ENCODE results near the gene FOXP1.

FOXP1 gene

DNA sequence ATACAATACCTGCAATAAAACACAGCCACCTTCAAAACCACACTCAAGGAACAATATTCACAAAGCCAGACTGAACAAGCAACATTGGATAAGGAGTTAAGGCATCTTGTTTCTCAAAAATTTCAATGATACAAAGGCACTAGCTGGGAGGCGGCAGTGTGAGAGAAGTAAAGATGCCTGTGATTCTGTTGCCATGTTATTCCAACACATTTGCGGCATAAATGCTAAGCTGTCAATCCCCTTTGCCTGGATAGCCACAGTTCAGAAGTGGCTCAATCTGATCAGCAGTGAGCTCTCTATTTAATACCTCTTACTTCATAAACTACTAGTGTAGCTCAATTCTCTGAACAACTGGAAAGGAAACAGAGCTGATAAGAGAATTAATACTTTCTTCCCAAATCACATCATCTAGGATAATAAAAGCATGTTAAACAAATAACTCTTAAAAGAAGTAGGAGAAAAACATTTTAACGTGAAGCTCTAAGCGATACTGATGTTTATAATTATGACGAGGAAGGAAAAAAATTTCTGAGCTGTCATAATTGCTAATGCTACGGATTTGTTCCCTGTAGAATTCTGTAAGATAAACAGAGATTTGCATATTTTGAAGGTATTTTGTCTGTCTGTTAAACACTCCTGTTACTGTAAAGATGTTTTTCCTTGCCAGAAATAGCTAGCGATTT is 358.4 kb downstream of the FOXP1 start:
- Histone ChIP-seq H3K36me3 (ENCODE audit: low read depth) (no peaks in the 10 kb centered on the region), H3K27me3 (ENCODE audit: insufficient read depth, poor library complexity, severe bottlenecking) (no peaks in the 10 kb centered on the region), H3K4me3 (ENCODE audit: severe bottlenecking) (no peak overlapping the region), H3K27ac (ENCODE audit: poor library complexity, severe bottlenecking) (no peak overlapping the region), H3K9me3 (ENCODE audit: severe bottlenecking) (no peaks in the 10 kb centered on the region), H3K4me1 (ENCODE audit: insufficient read depth, poor library complexity, severe bottlenecking) (no peaks in the 10 kb centered on the region)
- no peak for ATAC-seq (ENCODE audit: low read depth)
- TF ChIP-seq, protein P1, sequence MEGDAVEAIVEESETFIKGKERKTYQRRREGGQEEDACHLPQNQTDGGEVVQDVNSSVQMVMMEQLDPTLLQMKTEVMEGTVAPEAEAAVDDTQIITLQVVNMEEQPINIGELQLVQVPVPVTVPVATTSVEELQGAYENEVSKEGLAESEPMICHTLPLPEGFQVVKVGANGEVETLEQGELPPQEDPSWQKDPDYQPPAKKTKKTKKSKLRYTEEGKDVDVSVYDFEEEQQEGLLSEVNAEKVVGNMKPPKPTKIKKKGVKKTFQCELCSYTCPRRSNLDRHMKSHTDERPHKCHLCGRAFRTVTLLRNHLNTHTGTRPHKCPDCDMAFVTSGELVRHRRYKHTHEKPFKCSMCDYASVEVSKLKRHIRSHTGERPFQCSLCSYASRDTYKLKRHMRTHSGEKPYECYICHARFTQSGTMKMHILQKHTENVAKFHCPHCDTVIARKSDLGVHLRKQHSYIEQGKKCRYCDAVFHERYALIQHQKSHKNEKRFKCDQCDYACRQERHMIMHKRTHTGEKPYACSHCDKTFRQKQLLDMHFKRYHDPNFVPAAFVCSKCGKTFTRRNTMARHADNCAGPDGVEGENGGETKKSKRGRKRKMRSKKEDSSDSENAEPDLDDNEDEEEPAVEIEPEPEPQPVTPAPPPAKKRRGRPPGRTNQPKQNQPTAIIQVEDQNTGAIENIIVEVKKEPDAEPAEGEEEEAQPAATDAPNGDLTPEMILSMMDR (IDR thresholded peaks at IDR 0.05; ENCODE audit: poor library complexity, severe bottlenecking) = no peak
- DNase-seq (ENCODE audit: low spot score) = no peak

DNA sequence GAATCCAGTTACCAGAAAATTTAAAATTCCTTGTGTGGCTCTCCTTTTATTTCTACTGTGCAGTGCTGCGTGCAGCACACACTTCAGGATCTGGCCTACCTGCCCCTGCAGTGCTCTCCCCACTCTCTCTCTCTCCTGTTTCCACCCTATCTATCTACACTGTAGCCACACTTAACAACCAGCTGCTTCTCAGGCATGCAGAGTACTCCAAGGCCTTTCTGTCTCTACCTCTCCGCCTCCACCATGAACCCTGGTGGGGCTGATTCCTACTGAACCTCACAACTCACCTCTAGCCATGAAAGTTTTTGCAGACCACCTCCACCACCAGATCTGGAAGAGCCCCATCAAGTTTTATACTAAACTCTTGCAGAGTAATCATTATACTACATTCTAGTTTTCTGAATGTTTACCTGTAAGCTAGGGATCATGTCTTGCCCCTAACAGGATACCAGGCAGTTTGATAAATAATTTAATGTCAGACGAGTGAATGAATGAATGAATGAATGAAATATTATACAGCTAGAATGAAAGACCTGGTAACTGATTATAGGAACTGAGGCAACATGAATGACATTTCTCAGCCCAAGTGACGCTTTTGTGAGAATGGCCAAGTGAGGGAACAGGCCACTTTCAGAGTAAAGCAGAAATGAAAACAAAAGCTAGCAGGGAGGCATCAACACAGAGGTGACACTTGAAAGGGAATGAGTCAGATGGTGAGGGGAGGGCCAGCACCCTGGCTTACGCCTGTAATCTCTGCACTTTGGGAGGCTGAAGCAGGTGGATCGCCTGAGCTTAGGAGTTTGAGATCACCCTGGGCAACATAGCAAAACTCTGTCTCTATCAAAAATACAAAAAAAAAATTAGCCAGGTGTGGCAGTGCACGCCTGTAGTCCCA is 363.5 kb downstream of the FOXP1 start:
- Histone ChIP-seq H3K9me3 (ENCODE audit: severe bottlenecking) (no peaks in the 10 kb centered on the region), H3K36me3 (ENCODE audit: low read depth) (no peaks in the 10 kb centered on the region), H3K4me3 (ENCODE audit: severe bottlenecking) (no peak overlapping the region), H3K27ac (ENCODE audit: poor library complexity, severe bottlenecking) (no peak overlapping the region), H3K27me3 (ENCODE audit: insufficient read depth, poor library complexity, severe bottlenecking) (no peaks in the 10 kb centered on the region), H3K4me1 (ENCODE audit: insufficient read depth, poor library complexity, severe bottlenecking) (no peaks in the 10 kb centered on the region)
- DNase-seq (ENCODE audit: low spot score) = no peak
- TF ChIP-seq, protein P1 (IDR thresholded peaks at IDR 0.05; ENCODE audit: poor library complexity, severe bottlenecking) = no peak
- no peak for ATAC-seq (ENCODE audit: low read depth)

DNA sequence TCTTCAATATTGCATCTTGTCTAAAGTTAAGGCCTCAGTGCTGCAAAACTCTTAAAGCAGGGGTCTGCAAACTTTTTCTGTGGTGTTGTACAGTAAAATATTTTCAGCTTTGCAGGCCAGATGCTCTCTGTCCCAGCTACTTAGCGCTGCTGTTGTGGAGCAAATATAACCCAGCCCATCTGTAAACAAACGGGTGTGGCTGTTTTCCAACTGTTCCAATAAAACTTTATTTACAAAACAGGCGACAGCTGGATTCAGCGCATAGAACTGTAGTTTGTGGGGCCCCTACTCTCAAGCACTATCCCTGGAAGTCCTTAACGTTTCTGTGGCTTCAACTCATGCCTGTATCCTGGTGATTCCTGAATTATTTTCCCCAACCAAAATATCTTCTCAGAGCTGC is 365.0 kb downstream of the FOXP1 start:
- no peaks in the 10 kb centered on the region for H3K4me1 ChIP-seq (ENCODE audit: insufficient read depth, poor library complexity, severe bottlenecking)
- H3K9me3 ChIP-seq (ENCODE audit: severe bottlenecking) = no peaks in the 10 kb centered on the region
- DNase-seq (ENCODE audit: low spot score) = no peak
- H3K27me3 ChIP-seq (ENCODE audit: insufficient read depth, poor library complexity, severe bottlenecking) = no peaks in the 10 kb centered on the region
- no peak overlapping the region for H3K4me3 ChIP-seq (ENCODE audit: severe bottlenecking)
- H3K27ac ChIP-seq (ENCODE audit: poor library complexity, severe bottlenecking) = no peak overlapping the region
- ATAC-seq (ENCODE audit: low read depth) = no peak
- H3K36me3 ChIP-seq (ENCODE audit: low read depth) = no peaks in the 10 kb centered on the region
- TF ChIP-seq, protein P1 (IDR thresholded peaks at IDR 0.05; ENCODE audit: poor library complexity, severe bottlenecking) = no peak

DNA sequence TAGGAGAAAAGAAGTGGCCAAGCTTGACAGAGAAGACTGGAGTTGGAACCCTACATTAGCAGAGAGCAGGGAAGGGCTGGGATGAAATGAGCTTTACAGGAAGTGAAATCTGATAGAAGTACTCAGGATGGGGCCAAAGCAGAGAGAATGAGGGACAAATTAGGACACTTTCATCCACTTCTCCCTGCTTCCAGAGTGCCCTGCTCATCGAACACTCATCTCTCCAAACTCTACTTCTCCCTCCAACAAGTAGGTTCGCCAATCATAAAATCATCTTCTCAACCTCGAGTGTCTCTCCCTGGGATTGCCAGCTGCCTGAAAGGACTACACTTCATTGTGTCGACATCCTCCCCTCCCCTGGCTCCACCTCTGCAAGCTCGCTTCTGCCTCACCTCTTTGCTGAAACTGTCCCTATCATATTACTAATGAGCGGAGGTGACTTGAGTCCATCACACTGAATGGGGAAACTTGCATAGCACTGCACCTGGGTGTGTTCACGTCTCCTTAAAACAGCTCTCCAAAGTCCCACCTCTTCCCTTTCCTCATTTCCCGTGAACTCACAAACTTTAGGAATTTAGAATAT is 365.8 kb downstream of the FOXP1 start:
- no peaks in the 10 kb centered on the region for H3K9me3 ChIP-seq (ENCODE audit: severe bottlenecking)
- DNase-seq (ENCODE audit: low spot score) = no peak
- no peaks in the 10 kb centered on the region for H3K4me1 ChIP-seq (ENCODE audit: insufficient read depth, poor library complexity, severe bottlenecking)
- TF ChIP-seq, protein P1 (IDR thresholded peaks at IDR 0.05; ENCODE audit: poor library complexity, severe bottlenecking) = no peak
- ATAC-seq (ENCODE audit: low read depth) = no peak
- no peaks in the 10 kb centered on the region for H3K27me3 ChIP-seq (ENCODE audit: insufficient read depth, poor library complexity, severe bottlenecking)
- no peak overlapping the region for H3K27ac ChIP-seq (ENCODE audit: poor library complexity, severe bottlenecking)
- H3K36me3 ChIP-seq (ENCODE audit: low read depth) = no peaks in the 10 kb centered on the region
- no peak overlapping the region for H3K4me3 ChIP-seq (ENCODE audit: severe bottlenecking)
